ENCODE data around the gene OR5T3.
"Not testable (repeated sequence)": the region's sequence is repeated elsewhere in the genome, so short reads cannot be mapped to it uniquely, and the experiment has no call there.

The OR5T3 gene

GRCh38 chr11:56251954-56252353 is at the start of gene OR5T3:
Gene OR5T3 (plus strand): TSS chr11:56252254. CDS start chr11:56252254, 0 bp downstream.
- DNase-seq = no peak

GRCh38 chr11:56207790-56208189 is 44.3 kb upstream of the OR5T3 start:
- DNase-seq = no peak

GRCh38 chr11:56214537-56214936 is 37.5 kb upstream of the OR5T3 start:
- no peak for DNase-seq

GRCh38 chr11:56219735-56220134 is 32.3 kb upstream of the OR5T3 start:
- DNase-seq = not testable (repeated sequence)

- DNase-seq = no peak
Observed at GRCh38 chr11:56234155-56234554, 17.9 kb upstream of the OR5T3 start, which contains the start of gene OR5T2. Gene OR5T2 (minus strand): TSS chr11:56234255. CDS start chr11:56233062, 1,193 bp downstream.

- no peak for DNase-seq
Observed at GRCh38 chr11:56271092-56271491, 19.0 kb downstream of the OR5T3 start.

- no peak for DNase-seq
Observed at GRCh38 chr11:56273854-56274253, 21.8 kb downstream of the OR5T3 start, which contains the start of gene OR5T1. Gene OR5T1 (plus strand): TSS chr11:56274154. CDS start chr11:56275639, 1,485 bp downstream.

GRCh38 chr11:56292154-56292553 is 40.1 kb downstream of the OR5T3 start, which contains the start of gene OR8H1:
Gene OR8H1 (minus strand): TSS chr11:56292254. CDS start chr11:56291062, 1,192 bp downstream.
- no peak for DNase-seq

GRCh38 chr11:56296898-56297297 is 44.8 kb downstream of the OR5T3 start:
- no peak for DNase-seq
